ENCODE measurements around the gene C19orf25. TPM values are rescaled to one million over a fixed set of nuclear protein-coding genes. Genes with fewer than 3 reads are reported as not detected.

The C19orf25 gene
- total and polyA plus RNA-seq, 2 of the 13 experiments (the other 11 are each of a cell fraction or from before 2014, with no cell fraction given) = 14.2 to 32.4 TPM

- peak; percentile 86 for TF ChIP-seq CCDC6 (CRISPR knock-in tag; IDR thresholded peaks at IDR 0.05)
- TF ChIP-seq ZBTB40 (IDR thresholded peaks at IDR 0.05) = no peak
- peak; percentile 76; the same call in 1 of the 2 replicates for TF ChIP-seq ZBTB40 (CRISPR knock-in tag; IDR thresholded peaks at IDR 0.05)
- peak; percentile 68; the same call in 1 of the 2 replicates for TF ChIP-seq ZNF784 (CRISPR knock-in tag; IDR thresholded peaks at IDR 0.05; ENCODE audit: borderline replicate concordance)
- TF ChIP-seq ZBTB20 (CRISPR knock-in tag; IDR thresholded peaks at IDR 0.05; ENCODE audit: borderline replicate concordance, low read depth) = peak; percentile 87; the same call in 1 of the 2 replicates
- peak; percentile 96 for TF ChIP-seq HOXA5 (CRISPR knock-in tag; IDR thresholded peaks at IDR 0.05)
- TF ChIP-seq ZNF777 (CRISPR knock-in tag; IDR thresholded peaks at IDR 0.05) = peak; percentile 73
- TF ChIP-seq ZNF512B (CRISPR knock-in tag; IDR thresholded peaks at IDR 0.05; ENCODE audit: borderline replicate concordance) = peak; percentile 93; the same call in 1 of the 2 replicates
- TF ChIP-seq FOXO4 (CRISPR knock-in tag; conservative IDR thresholded peaks at IDR 0.05) = no peak
- peak; percentile 72; the same call in 1 of the 2 replicates for TF ChIP-seq TERF1 (CRISPR knock-in tag; IDR thresholded peaks at IDR 0.05)
- peak; percentile 92; the same call in 1 of the 2 replicates for TF ChIP-seq TMF1 (CRISPR knock-in tag; IDR thresholded peaks at IDR 0.05; ENCODE audit: low read depth)
These were observed 40.7 kb downstream of the C19orf25 start, which contains the start of gene RPS15 (continued) for GRCh38 chr19:1438035-1438932.
